Right lobe of liver (tissue), 4 donors: ENCODE data around the gene C2CD4C.

Source experiments
- POLR2A ChIP-seq: fragments of 450-650 bp; IDR thresholded peaks from one replicate; pipeline ENCODE4 v1.6.1; 2017; ENCODE audit warnings: antibody characterized with exemption, mild to moderate bottlenecking
- TF ChIP-seq, protein P1 (sequence below), 4 donors: fragments of 200-600 bp in 3 of 4; fragments of 450-650 bp in 1 of 4; IDR thresholded peaks; one replicate each; pipeline versions ENCODE4 v1.5.1 to v1.8.0; 2016 to 2022; ENCODE audit warnings: antibody characterized with exemption in 4 of 4, mild to moderate bottlenecking in 2 of 4
- donor health status: DM: no; HTN: no; CAD: no.
- donor health status: DM: no; HTN: no; CAD: no.
- donor health status: DM: no; HTN: yes; CAD: no.

DNA sequence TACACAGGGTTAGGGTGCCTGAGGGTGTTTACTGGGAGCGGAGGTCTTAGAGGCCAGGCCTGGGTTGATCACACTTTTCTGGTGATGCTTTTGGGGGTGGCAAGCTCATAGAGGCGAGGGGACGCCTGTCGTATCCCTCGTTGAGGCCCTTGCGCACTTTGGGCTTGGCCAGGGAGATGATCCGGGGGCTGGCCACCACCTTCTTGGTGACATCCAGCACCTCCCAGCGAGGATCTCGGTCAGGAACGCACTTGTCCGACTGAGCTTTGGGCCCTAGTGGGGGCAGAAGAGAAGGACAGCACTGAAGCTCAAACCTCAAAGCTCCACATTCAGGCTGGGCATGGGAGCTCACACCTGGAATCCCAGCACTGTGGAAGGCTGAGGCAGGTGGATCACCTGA, 46.8 kb downstream of the C2CD4C start:
- TF ChIP-seq, protein P1, sequence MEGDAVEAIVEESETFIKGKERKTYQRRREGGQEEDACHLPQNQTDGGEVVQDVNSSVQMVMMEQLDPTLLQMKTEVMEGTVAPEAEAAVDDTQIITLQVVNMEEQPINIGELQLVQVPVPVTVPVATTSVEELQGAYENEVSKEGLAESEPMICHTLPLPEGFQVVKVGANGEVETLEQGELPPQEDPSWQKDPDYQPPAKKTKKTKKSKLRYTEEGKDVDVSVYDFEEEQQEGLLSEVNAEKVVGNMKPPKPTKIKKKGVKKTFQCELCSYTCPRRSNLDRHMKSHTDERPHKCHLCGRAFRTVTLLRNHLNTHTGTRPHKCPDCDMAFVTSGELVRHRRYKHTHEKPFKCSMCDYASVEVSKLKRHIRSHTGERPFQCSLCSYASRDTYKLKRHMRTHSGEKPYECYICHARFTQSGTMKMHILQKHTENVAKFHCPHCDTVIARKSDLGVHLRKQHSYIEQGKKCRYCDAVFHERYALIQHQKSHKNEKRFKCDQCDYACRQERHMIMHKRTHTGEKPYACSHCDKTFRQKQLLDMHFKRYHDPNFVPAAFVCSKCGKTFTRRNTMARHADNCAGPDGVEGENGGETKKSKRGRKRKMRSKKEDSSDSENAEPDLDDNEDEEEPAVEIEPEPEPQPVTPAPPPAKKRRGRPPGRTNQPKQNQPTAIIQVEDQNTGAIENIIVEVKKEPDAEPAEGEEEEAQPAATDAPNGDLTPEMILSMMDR (IDR thresholded peaks at IDR 0.05): no peak
- TF ChIP-seq POLR2A: no peak
